Fibroblast of peridontal ligament (primary cell): ENCODE data around the gene ELAVL4.

Experiments used
- DNase-seq: peaks from one replicate; pipeline ENCODE4 v3.0.0-alpha.2; 2010; ENCODE audit errors: extremely low read depth

ELAVL4 gene

GRCh38 chr1:50108497-50109059 is at the start of gene ELAVL4:
ELAVL4 (plus strand) TSS chr1:50108920; CDS start chr1:50109190, 270 bp downstream.
- no peak for DNase-seq

GRCh38 chr1:50060279-50060678 is 48.4 kb upstream of the ELAVL4 start:
- no peak for DNase-seq

GRCh38 chr1:50066806-50067205 is 41.9 kb upstream of the ELAVL4 start:
- DNase-seq, result no peak

- no peak for DNase-seq
Observed at GRCh38 chr1:50074931-50075330, 33.8 kb upstream of the ELAVL4 start.

GRCh38 chr1:50077273-50077672 is 31.4 kb upstream of the ELAVL4 start:
- no peak for DNase-seq

DNA sequence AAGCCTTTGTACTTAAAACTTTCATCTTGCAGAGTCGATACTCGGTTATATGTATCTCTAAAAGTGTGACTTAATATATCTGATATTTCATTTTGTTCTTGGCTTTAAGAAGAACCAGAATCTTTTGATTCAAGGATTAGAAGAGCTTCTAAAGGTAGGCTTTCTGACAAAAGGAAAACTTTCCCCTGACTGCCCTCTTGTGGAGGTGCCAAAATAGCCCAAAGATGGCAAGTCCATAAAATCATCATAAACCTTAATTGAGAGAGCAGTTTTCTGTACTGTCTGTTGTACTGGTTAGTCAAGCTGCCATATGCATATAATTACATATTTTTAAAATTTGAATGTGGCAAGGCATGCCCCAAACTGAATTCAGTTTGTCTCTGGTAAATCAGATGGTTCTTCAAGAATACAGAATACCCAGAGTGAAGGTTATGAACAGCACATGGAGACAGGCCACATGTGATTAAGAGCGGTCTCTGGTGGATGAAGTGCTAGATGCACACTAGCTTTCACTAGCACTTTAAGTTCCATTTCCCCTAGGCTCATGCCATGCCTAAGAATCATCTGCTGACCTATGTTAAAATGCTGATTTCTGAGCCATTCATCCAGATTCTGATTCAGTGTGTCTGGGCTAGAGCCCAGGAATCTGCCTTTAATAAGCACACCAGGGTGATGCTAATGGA is 27.7 kb upstream of the ELAVL4 start:
- no peak for DNase-seq

DNA sequence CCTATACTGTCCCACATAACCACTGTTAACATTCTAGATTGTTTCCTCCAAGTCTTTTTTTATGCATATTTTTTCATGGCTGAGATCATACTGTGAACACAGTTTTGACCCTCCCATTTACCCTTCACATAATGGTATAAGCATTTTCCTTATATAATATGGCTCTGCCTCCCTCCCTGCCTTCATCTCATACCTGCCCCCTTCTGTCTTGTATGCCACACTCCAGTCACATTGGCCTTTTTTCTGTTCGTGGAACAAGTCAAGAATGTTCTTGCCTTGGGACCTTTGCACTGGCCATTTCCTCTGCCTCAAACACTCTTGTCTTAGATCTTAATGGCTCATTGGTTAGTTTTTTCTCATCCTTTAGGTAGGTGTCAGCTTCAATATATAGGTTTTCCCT is 24.3 kb upstream of the ELAVL4 start:
- DNase-seq, result no peak

- no peak for DNase-seq
Observed at GRCh38 chr1:50091068-50091467, 17.7 kb upstream of the ELAVL4 start.

- DNase-seq, result no peak
Observed at GRCh38 chr1:50095716-50096115, 13.0 kb upstream of the ELAVL4 start.

- DNase-seq, result no peak
Observed at GRCh38 chr1:50097021-50097679, 11.6 kb upstream of the ELAVL4 start.

- no peak for DNase-seq
Observed at GRCh38 chr1:50097791-50098190, 10.9 kb upstream of the ELAVL4 start.

- DNase-seq, result no peak
Observed at GRCh38 chr1:50098591-50099021, 10.1 kb upstream of the ELAVL4 start.

DNA sequence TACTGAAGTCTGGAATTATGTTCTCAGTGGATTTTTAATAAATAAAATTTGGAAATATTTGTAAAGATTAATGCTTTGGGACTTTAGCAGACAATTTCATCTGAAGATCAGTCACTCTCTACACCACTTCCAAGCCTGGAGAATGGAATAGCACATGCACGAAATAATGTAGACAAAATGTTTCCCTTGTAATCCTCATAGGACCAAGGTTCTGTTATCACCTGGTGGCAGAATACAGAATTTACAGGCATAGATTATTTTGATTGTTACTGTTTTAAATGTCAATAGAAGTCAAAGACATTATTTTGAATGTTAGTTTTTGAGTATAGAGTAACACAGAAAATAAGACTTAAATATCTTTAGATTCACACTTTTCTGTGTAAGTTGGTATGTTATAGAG is 9.1 kb upstream of the ELAVL4 start:
- DNase-seq, result no peak

GRCh38 chr1:50103615-50104081 is 5.1 kb upstream of the ELAVL4 start:
- DNase-seq, result no peak

DNA sequence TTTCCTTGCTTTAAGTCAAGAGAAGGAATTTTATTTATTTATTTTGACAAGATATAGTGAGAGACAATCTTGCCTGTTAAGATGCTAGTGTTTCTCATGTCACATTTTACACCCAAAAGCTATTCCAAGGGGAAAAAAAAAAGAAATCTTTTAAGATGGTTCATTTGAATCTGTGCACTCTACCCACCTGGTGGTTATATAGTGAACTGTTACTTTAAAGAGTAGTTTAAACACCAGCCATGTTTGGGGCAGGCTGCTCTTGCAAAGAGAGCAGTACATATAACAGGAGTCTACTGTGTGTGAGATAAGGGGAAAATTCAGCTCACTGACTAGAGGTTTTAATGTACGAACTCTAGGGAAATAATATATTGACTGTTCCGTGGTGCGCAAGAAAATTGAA is 3.3 kb upstream of the ELAVL4 start:
- DNase-seq, result no peak

DNA sequence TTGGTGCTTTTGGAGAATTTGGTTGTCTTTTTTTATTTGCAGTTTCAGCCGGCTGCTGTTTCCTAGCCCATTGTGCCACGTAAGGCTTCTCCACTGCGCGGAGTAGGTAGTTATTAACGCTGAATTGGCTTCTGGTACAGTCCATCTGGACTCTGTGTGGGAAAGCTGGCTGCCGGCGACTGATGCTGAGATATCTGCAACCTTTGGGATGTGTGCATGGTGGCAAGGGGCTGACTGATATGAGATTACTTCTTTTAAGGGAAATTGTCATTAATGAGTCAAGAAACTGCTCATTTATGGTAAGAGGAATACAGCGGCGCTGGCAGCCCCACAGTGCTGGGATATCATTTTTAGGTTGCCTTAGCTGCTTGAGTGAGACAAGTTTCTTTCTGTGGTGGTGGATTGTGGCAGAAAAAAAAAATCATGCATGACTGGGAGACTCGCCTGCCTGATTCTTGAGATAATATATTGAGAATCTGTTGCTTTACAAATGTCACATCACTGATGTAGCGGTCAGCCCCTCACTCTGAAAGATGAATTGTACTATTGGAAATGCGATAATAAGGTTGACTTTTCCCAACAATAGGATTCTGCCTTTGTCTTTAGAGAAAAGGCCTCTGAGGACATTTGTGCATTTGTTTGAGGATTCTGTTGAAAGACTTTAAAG is 2.5 kb upstream of the ELAVL4 start:
- DNase-seq, result no peak

DNA sequence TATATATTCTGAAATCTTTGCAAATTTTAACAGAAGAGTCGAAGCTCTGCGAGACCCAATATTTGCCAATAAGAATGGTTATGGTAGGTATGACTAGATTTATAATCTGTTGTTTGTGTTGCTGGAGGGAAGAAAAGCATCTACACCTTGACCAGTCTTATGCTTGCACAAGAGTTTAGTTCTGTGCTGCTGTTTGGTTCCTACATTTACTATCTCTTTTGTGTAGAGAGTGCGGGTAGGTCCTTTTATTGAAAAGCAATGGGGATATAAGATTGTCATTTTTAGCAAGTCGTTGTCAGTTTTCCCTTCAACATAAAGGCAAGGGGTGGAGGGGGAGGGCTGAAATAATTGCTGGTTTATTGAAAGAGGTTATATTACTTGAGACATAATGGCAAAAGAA is 396 bp downstream of the ELAVL4 start:
- no peak for DNase-seq

DNA sequence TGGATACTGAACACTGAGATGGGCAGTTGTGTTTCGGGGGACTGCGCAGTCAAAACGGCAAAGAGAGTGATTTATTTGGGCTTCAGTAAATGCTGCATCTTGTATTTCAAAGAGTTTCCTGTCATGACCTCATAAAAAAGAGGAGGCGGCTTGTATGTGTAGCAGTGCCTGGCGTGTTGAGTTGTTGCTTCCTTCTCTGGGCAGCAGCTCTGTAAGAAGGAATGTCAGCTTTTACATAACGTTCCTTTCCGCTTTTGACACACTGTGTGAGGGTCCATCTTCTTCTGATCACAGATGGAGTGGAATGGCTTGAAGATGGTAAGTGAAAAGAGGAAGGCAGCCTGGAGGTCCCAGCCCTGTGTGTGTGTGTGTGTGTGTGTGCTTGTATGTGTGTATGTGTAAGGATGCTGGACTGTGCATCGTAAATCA is 941 bp downstream of the ELAVL4 start:
- no peak for DNase-seq

- no peak for DNase-seq
Observed at GRCh38 chr1:50110151-50110550, 1.4 kb downstream of the ELAVL4 start.

DNA sequence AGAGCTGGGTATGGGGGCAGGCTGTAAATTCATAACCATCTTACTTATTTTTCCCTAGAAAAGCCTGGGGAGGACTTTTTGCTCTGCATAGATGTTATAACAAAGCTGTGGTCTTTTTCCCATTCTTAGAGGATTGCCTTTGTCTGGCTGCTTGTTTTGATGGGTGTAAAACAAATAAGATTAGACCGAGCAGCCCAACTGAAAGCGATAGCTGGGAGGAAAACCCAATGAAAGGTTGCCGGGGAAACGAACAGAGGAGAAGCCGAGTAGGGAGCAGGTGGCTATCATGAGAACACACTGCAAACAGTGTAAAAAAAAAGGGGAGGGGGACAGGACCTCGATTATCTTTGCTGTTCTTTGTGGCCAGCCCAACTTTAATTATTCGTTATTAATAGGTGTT is 1.9 kb downstream of the ELAVL4 start:
- no peak for DNase-seq

GRCh38 chr1:50111503-50111902 is 2.8 kb downstream of the ELAVL4 start:
- DNase-seq, result no peak

- DNase-seq, result no peak
Observed at GRCh38 chr1:50112193-50112592, 3.5 kb downstream of the ELAVL4 start.

DNA sequence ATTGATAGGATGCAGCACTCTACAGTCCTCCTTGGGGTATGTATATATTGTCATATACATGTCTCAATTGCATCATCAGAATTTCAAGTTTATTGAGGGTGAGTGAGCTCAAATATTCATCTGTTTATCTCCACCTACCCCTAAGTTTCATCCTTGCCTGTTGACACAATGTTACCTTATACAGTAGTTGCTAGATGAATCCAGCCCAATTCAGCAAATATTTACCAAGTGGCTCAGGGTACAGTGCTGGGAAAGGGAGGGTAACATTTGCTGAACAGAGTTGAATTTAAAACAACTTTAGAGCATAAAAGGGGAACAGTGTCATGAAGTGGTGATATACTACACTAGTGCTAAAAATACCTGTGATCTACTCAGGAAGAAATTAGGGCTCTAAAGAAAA is 14.4 kb downstream of the ELAVL4 start:
- DNase-seq, result no peak
